ENCODE data around the gene ADCY10. TPM values are rescaled to one million over a fixed set of nuclear protein-coding genes. Genes with fewer than 3 reads are reported as not detected.

Gene ADCY10
- total and polyA plus RNA-seq, 9 of the 15 experiments (the other 6 are each of a cell fraction or from before 2014, with no cell fraction given), result 0.08 to 0.86 (median 0.22) TPM

DNA sequence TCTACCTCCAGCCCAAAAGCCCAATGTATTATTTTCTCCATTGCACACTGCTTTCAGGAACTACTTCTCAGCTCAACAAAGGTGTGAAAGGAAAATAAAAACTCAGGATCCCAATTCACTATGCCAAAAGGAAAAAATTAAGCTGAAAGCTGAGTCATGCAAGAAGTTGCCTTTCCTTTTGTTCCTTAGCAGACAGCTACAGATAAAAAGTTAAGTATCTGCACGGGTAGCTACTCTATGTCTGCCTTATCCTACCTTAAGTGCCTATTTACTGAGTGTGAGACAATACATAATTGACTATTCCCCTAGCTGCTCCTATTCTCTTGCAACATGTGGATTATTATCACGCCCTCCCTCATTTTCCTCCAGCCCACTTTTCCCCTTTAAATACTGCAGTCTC is 84.1 kb downstream of the ADCY10 start (continued):
- TF ChIP-seq, protein P1, sequence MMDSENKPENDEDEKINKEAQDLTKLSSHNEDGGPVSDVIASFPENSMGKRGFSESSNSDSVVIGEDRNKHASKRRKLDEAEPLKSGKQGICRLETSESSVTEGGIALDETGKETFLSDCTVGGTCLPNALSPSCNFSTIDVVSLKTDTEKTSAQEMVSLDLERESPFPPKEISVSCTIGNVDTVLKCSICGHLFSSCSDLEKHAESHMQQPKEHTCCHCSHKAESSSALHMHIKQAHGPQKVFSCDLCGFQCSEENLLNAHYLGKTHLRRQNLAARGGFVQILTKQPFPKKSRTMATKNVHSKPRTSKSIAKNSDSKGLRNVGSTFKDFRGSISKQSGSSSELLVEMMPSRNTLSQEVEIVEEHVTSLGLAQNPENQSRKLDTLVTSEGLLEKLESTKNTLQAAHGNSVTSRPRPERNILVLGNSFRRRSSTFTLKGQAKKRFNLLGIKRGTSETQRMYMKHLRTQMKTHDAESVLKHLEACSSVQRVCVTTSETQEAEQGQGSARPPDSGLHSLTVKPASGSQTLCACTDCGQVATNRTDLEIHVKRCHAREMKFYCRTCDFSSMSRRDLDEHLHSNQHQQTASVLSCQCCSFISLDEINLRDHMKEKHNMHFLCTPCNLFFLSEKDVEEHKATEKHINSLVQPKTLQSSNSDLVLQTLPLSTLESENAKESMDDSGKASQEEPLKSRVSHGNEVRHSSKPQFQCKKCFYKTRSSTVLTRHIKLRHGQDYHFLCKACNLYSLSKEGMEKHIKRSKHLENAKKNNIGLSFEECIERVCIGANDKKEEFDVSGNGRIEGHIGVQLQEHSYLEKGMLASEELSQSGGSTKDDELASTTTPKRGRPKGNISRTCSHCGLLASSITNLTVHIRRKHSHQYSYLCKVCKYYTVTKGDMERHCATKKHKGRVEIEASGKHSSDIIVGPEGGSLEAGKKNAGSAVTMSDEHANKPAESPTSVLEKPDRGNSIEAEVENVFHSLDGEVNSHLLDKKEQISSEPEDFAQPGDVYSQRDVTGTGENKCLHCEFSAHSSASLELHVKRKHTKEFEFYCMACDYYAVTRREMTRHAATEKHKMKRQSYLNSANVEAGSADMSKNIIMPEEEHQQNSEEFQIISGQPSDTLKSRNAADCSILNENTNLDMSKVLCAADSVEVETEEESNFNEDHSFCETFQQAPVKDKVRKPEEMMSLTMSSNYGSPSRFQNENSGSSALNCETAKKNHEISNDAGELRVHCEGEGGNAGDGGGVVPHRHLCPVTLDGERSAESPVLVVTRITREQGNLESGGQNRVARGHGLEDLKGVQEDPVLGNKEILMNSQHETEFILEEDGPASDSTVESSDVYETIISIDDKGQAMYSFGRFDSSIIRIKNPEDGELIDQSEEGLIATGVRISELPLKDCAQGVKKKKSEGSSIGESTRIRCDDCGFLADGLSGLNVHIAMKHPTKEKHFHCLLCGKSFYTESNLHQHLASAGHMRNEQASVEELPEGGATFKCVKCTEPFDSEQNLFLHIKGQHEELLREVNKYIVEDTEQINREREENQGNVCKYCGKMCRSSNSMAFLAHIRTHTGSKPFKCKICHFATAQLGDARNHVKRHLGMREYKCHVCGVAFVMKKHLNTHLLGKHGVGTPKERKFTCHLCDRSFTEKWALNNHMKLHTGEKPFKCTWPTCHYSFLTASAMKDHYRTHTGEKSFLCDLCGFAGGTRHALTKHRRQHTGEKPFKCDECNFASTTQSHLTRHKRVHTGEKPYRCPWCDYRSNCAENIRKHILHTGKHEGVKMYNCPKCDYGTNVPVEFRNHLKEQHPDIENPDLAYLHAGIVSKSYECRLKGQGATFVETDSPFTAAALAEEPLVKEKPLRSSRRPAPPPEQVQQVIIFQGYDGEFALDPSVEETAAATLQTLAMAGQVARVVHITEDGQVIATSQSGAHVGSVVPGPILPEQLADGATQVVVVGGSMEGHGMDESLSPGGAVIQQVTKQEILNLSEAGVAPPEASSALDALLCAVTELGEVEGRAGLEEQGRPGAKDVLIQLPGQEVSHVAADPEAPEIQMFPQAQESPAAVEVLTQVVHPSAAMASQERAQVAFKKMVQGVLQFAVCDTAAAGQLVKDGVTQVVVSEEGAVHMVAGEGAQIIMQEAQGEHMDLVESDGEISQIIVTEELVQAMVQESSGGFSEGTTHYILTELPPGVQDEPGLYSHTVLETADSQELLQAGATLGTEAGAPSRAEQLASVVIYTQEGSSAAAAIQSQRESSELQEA (IDR thresholded peaks at IDR 0.05; ENCODE audit: low read depth), result no peak
- TF ChIP-seq ARNT (IDR thresholded peaks at IDR 0.05), result 0 out of 4 replicates have a peak, but pooled peaks of 1 of the 2 experiments have one; percentile 56
- TF ChIP-seq MAFG (tag; conservative IDR thresholded peaks at IDR 0.05), result peak; percentile 94
- no peak for TF ChIP-seq GABPB1 (CRISPR knock-in tag; IDR thresholded peaks at IDR 0.05)
- no peak for TF ChIP-seq HOXB6 (CRISPR knock-in tag; IDR thresholded peaks at IDR 0.05; ENCODE audit: borderline replicate concordance)
- no peak for TF ChIP-seq USF2 (CRISPR knock-in tag; IDR thresholded peaks at IDR 0.05)
- TF ChIP-seq, protein P2, sequence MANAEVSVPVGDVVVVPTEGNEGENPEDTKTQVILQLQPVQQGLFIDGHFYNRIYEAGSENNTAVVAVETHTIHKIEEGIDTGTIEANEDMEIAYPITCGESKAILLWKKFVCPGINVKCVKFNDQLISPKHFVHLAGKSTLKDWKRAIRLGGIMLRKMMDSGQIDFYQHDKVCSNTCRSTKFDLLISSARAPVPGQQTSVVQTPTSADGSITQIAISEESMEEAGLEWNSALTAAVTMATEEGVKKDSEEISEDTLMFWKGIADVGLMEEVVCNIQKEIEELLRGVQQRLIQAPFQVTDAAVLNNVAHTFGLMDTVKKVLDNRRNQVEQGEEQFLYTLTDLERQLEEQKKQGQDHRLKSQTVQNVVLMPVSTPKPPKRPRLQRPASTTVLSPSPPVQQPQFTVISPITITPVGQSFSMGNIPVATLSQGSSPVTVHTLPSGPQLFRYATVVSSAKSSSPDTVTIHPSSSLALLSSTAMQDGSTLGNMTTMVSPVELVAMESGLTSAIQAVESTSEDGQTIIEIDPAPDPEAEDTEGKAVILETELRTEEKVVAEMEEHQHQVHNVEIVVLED (CRISPR knock-in tag; IDR thresholded peaks at IDR 0.05), result no peak
- TF ChIP-seq NR3C1 (CRISPR knock-in tag; IDR thresholded peaks at IDR 0.05), result no peak
- TF ChIP-seq CREB5 (CRISPR knock-in tag; IDR thresholded peaks at IDR 0.05), result no peak
- TF ChIP-seq, protein P3, sequence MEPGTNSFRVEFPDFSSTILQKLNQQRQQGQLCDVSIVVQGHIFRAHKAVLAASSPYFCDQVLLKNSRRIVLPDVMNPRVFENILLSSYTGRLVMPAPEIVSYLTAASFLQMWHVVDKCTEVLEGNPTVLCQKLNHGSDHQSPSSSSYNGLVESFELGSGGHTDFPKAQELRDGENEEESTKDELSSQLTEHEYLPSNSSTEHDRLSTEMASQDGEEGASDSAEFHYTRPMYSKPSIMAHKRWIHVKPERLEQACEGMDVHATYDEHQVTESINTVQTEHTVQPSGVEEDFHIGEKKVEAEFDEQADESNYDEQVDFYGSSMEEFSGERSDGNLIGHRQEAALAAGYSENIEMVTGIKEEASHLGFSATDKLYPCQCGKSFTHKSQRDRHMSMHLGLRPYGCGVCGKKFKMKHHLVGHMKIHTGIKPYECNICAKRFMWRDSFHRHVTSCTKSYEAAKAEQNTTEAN (CRISPR knock-in tag; IDR thresholded peaks at IDR 0.05), result no peak
- TF ChIP-seq RBM34 (IDR thresholded peaks at IDR 0.05; ENCODE audit: borderline replicate concordance, insufficient read depth, low read length), result no peak
- TF ChIP-seq TGIF2 (CRISPR knock-in tag; IDR thresholded peaks at IDR 0.05), result no peak
- TF ChIP-seq GTF2E2 (tag; IDR thresholded peaks at IDR 0.05), result no peak
- no peak for TF ChIP-seq NFRKB (IDR thresholded peaks at IDR 0.05; ENCODE audit: low read depth)
- TF ChIP-seq ILK (tag; IDR thresholded peaks at IDR 0.05; ENCODE audit: borderline replicate concordance, low read depth), result no peak
- TF ChIP-seq MIER1 (IDR thresholded peaks at IDR 0.05; ENCODE audit: low read depth), result no peak
